NB4 (cell line): ENCODE data around the gene PTGS1.

ENCODE experiments used
- MYC ChIP-seq: IDR thresholded peaks from 2 replicates; pipeline ENCODE4 v1.6.1; 2011; ENCODE audit warnings: low read depth, low read length
- TF ChIP-seq, protein P1 (sequence below): IDR thresholded peaks from one replicate; pipeline ENCODE4 v1.5.1; 2012; ENCODE audit warnings: low read depth, low read length

DNA sequence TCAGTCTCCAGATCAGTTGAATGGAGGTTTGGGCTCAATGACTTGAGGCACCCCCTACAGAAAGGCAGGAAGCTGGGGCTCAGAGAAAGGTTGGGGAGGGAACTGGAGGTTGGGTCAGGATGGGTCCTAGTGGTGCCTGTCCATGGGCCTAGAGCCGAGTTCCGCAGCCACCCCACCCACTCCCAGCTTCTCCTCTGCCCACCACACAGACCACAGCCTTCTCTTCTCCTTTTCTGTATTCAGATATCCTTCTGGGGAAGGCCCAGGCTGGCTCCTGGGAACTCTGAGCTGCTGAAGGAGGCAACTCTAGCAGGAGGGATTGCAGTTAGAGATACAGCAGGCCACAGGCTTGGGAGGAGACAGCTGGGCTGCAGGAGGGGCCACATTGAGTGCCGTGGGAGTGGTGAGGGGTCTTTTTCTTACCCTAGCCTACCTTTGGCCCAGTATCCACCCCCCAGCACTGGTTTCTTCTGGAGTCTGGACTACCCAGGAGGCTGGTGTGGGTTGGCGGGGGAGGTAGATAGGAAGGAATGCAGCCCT, 15.4 kb upstream of the PTGS1 start:
- no peak for TF ChIP-seq MYC
- TF ChIP-seq, protein P1, sequence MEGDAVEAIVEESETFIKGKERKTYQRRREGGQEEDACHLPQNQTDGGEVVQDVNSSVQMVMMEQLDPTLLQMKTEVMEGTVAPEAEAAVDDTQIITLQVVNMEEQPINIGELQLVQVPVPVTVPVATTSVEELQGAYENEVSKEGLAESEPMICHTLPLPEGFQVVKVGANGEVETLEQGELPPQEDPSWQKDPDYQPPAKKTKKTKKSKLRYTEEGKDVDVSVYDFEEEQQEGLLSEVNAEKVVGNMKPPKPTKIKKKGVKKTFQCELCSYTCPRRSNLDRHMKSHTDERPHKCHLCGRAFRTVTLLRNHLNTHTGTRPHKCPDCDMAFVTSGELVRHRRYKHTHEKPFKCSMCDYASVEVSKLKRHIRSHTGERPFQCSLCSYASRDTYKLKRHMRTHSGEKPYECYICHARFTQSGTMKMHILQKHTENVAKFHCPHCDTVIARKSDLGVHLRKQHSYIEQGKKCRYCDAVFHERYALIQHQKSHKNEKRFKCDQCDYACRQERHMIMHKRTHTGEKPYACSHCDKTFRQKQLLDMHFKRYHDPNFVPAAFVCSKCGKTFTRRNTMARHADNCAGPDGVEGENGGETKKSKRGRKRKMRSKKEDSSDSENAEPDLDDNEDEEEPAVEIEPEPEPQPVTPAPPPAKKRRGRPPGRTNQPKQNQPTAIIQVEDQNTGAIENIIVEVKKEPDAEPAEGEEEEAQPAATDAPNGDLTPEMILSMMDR, result no peak
